Esophagus squamous epithelium (tissue), 4 donors: ENCODE results near the gene PTGER2.

ENCODE experiments used
- POLR2A ChIP-seq, 4 donors: fragments of 450-650 bp; IDR thresholded peaks; one replicate each; pipeline ENCODE4 v1.6.1; 2017; ENCODE audit warnings: antibody characterized with exemption in 4 of 4, mild to moderate bottlenecking in 4 of 4, moderate library complexity in 3 of 4
- TF ChIP-seq, protein P1 (sequence below), 6 experiments: fragments of 450-650 bp in 4 of 6; fragments of 200-600 bp in 2 of 6; sonication (generic) in 2 of 6; IDR thresholded peaks; one replicate each; pipeline ENCODE4 v1.5.1; 2016 to 2019; ENCODE audit warnings: antibody characterized with exemption in 6 of 6, mild to moderate bottlenecking in 4 of 6, moderate library complexity in 4 of 6

DNA sequence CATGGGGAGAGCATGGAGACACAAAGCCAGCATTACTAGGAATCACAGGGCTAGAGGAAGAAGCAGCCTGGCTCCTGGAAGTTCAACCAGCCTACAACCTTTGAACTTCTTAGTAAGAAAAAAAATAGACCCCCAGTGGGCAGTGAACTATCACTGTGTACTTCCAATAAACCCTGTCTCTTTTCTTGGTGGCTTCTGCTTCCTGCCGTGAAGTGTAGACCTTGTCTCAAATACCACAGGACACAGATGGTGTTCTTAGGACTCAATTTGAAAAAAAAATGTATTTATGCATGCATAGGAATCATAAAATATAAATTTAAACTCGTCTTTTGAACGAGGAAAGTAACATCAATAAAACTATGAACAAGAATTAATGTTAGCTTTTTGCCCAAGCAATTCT, 3.6 kb upstream of the PTGER2 start:
- TF ChIP-seq, protein P1, sequence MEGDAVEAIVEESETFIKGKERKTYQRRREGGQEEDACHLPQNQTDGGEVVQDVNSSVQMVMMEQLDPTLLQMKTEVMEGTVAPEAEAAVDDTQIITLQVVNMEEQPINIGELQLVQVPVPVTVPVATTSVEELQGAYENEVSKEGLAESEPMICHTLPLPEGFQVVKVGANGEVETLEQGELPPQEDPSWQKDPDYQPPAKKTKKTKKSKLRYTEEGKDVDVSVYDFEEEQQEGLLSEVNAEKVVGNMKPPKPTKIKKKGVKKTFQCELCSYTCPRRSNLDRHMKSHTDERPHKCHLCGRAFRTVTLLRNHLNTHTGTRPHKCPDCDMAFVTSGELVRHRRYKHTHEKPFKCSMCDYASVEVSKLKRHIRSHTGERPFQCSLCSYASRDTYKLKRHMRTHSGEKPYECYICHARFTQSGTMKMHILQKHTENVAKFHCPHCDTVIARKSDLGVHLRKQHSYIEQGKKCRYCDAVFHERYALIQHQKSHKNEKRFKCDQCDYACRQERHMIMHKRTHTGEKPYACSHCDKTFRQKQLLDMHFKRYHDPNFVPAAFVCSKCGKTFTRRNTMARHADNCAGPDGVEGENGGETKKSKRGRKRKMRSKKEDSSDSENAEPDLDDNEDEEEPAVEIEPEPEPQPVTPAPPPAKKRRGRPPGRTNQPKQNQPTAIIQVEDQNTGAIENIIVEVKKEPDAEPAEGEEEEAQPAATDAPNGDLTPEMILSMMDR (IDR thresholded peaks at IDR 0.05) = no peak
- no peak for TF ChIP-seq POLR2A (IDR thresholded peaks at IDR 0.05)
